ENCODE data around the gene CSMD2.

DNA sequence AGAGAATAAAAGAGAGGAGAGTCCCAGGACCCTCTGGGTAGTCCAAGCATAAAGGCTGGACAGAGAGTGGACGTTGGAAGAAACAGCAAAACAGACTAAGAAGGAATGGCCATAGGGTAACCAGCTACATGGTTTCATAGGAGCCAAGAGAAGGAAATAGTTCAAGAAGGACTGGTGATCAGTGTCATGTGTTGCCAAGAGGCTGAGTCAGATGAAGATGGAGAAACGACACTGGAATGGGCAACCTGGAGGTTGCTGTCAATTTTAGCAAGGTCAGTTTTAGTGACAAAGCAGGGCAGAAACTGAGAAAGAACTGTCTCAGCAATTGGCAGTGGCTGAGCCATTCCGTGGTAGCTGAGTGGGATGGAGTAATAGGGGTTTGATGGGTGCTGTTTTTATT is 259.8 kb downstream of the CSMD2 start:
- TF ChIP-seq ELF1 (IDR thresholded peaks at IDR 0.05) (no peak), MEF2A (IDR thresholded peaks at IDR 0.05; ENCODE audit: borderline replicate concordance, low read depth) (no peak), POLR2AphosphoS5 (IDR thresholded peaks at IDR 0.05; ENCODE audit: low read depth, low read length) (no peak), TAF1 (IDR thresholded peaks at IDR 0.05; ENCODE audit: borderline replicate concordance, low read depth, low read length) (no peak), TCF12 (IDR thresholded peaks at IDR 0.05) (no peak), GABPA (IDR thresholded peaks at IDR 0.05; ENCODE audit: low read depth) (no peak)
- TF ChIP-seq, protein P1, sequence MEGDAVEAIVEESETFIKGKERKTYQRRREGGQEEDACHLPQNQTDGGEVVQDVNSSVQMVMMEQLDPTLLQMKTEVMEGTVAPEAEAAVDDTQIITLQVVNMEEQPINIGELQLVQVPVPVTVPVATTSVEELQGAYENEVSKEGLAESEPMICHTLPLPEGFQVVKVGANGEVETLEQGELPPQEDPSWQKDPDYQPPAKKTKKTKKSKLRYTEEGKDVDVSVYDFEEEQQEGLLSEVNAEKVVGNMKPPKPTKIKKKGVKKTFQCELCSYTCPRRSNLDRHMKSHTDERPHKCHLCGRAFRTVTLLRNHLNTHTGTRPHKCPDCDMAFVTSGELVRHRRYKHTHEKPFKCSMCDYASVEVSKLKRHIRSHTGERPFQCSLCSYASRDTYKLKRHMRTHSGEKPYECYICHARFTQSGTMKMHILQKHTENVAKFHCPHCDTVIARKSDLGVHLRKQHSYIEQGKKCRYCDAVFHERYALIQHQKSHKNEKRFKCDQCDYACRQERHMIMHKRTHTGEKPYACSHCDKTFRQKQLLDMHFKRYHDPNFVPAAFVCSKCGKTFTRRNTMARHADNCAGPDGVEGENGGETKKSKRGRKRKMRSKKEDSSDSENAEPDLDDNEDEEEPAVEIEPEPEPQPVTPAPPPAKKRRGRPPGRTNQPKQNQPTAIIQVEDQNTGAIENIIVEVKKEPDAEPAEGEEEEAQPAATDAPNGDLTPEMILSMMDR (IDR thresholded peaks at IDR 0.05): no peak
- TF ChIP-seq, protein P2, sequence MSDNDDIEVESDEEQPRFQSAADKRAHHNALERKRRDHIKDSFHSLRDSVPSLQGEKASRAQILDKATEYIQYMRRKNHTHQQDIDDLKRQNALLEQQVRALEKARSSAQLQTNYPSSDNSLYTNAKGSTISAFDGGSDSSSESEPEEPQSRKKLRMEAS (IDR thresholded peaks at IDR 0.05; ENCODE audit: low read depth): no peak
